DOHH2 (cell line): ENCODE results near the gene HSD17B14.
A peak's percentile ranks its signal among the peaks of the same experiment; 100 is the strongest.
"Not testable (repeated sequence)": the region's sequence is repeated elsewhere in the genome, so short reads cannot be mapped to it uniquely, and the experiment has no call there.

Experiments used
- H3F3A ChIP-seq: fragments of 200-600 bp; sonication (generic), shearing (Covaris generic); 2 replicates; pipeline ENCODE4 v1.6.0; 2016; ENCODE audit warnings: antibody characterized with exemption, mild to moderate bottlenecking; ENCODE audit not compliant: control insufficient read depth, insufficient read depth
- H3K27ac ChIP-seq: fragments of 200-600 bp; sonication (generic); 2 replicates; pipeline ENCODE4 v1.5.1; 2014; ENCODE audit warnings: low read depth, mild to moderate bottlenecking, low read length, moderate library complexity
- H3K27me3 ChIP-seq: fragments of 200-600 bp; sonication (generic); 2 replicates; pipeline ENCODE4 v1.6.1; 2014; ENCODE audit warnings: mild to moderate bottlenecking, low read length, mixed read lengths; ENCODE audit not compliant: control insufficient read depth
- H3K36me3 ChIP-seq: fragments of 200-600 bp; sonication (generic); 2 replicates; pipeline ENCODE4 v1.6.1; 2014; ENCODE audit warnings: mild to moderate bottlenecking, low read length, moderate library complexity, mixed read lengths; ENCODE audit not compliant: control insufficient read depth
- H3K4me1 ChIP-seq: fragments of 200-600 bp; sonication (generic); 2 replicates; pipeline ENCODE4 v1.6.1; 2014; ENCODE audit warnings: mild to moderate bottlenecking, low read length, mixed read lengths; ENCODE audit not compliant: control insufficient read depth
- H3K4me2 ChIP-seq: fragments of 200-600 bp; sonication (generic); 2 replicates; pipeline ENCODE4 v1.6.0; 2014; ENCODE audit warnings: mild to moderate bottlenecking, low read length, moderate library complexity
- H3K4me3 ChIP-seq: fragments of 200-600 bp; sonication (generic); 2 replicates; pipeline ENCODE4 v1.5.1; 2014; ENCODE audit warnings: mild to moderate bottlenecking, low read length, mixed read lengths
- H3K79me2 ChIP-seq: fragments of 200-600 bp; sonication (generic); 2 replicates; pipeline ENCODE4 v1.6.1; 2014; ENCODE audit warnings: mild to moderate bottlenecking, low read length, mixed read lengths; ENCODE audit not compliant: control insufficient read depth
- H3K9me2 ChIP-seq: fragments of 200-600 bp; sonication (generic); replicated peaks from 2 replicates; pipeline ENCODE4 v1.6.1; 2014; ENCODE audit warnings: mild to moderate bottlenecking, low read length, mixed read lengths; ENCODE audit not compliant: control insufficient read depth
- H3K9me3 ChIP-seq: fragments of 200-600 bp; sonication (generic); 2 replicates; pipeline ENCODE4 v1.6.1; 2014; ENCODE audit warnings: antibody characterized with exemption, low read length, mixed read lengths; ENCODE audit not compliant: control insufficient read depth, insufficient read depth
- H4K20me1 ChIP-seq: fragments of 200-600 bp; sonication (generic); 2 replicates; pipeline ENCODE4 v1.6.0; 2014; ENCODE audit warnings: low read depth, mild to moderate bottlenecking, antibody characterized with exemption, low read length, moderate library complexity; ENCODE audit not compliant: control insufficient read depth, insufficient read depth
- CTCF ChIP-seq: fragments of 200-600 bp; sonication (generic); IDR thresholded peaks from one replicate; pipeline ENCODE4 v1.5.1; 2014; ENCODE audit warnings: antibody characterized with exemption, mild to moderate bottlenecking, low read depth, low read length; ENCODE audit not compliant: poor library complexity, severe bottlenecking
- EZH2phosphoT487 ChIP-seq: fragments of 200-600 bp; sonication (generic); IDR thresholded peaks from 2 replicates; pipeline ENCODE4 v1.6.1; 2017; ENCODE audit warnings: borderline replicate concordance, mild to moderate bottlenecking, antibody characterized with exemption, low read length, moderate library complexity, mixed read lengths

The HSD17B14 gene

DNA sequence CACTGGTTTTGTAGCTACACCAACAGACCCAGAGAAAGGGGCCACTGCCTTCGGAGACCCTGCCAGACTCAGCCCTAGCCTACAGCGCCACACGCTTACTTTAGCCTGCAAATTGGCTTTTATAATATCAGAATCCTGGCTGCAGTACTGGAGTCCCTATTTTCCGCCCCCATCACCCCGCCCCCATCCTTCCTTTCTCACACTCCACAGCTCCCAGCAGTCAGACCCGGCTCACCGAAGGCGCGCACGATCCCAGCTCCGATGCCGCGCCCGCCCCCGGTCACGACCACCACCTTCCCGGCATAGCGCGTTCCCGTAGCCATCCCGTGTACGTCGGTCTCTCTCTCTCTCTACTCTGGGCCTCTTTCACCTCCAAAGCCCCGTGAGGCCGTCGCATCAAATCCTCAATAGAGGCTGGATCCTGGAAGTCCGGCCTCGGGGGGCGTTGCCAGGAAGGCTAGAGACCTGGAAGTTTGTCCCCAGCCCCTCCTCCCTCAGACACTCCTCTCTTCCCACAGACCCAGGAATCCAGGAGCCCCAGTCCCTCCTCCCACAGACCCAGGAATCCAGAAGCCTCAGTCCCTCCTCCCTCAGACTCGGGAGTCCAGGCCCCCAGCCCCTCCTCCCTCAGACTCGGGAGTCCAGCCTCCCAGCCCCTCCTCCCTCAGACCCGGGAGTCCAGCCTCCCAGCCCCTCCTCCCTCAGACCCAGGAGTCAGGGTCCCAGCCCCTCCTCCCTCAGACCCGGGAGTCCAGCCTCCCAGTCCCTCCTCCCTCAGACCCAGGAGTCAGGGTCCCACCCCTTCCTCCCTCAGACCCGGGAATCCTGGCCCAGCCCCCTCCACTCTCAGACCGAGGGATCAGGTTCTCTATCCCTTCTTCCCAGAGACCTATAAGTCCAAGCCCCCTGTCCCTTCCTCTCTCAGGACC lies at the start of gene HSD17B14:
HSD17B14 (minus strand) TSS at position 403 of the 929 bp plus-strand sequence; CDS start at position 323, 80 bp downstream.
- Histone ChIP-seq H3K9me3 (no peaks in the 10 kb centered on the region), H3K4me2 (peak within 1 kb of the TSS; percentile 99), H3K9me2 (no peaks in the 10 kb centered on the region), H3K27me3 (no peaks in the 10 kb centered on the region), H3K4me3 (peak within 1 kb of the TSS; percentile 89), H3F3A (peaks cover 10% of the 10 kb centered on the region), H3K4me1 (peaks cover 30% of the 10 kb centered on the region), H4K20me1 (no peaks in the 10 kb centered on the region), H3K36me3 (no peaks in the 10 kb centered on the region), H3K79me2 (no peaks in the 10 kb centered on the region), H3K27ac (peak within 1 kb of the TSS; percentile 52)
- no peak for TF ChIP-seq EZH2phosphoT487
- no peak for TF ChIP-seq CTCF

GRCh38 chr19:48883726-48884125 lies 47.4 kb upstream of the HSD17B14 start:
- H3K27ac ChIP-seq = no peak overlapping the region
- H3F3A ChIP-seq = peaks cover 20% of the 10 kb centered on the region
- peaks cover 63% of the 10 kb centered on the region for H3K4me1 ChIP-seq
- H3K36me3 ChIP-seq = peaks cover 6% of the 10 kb centered on the region
- H4K20me1 ChIP-seq = no peaks in the 10 kb centered on the region
- H3K4me3 ChIP-seq = no peak overlapping the region
- peaks cover 4% of the 10 kb centered on the region for H3K79me2 ChIP-seq
- TF ChIP-seq CTCF (no peak), EZH2phosphoT487 (no peak)
- peaks cover 6% of the 10 kb centered on the region for H3K9me3 ChIP-seq
- no peaks in the 10 kb centered on the region for H3K9me2 ChIP-seq
- no peaks in the 10 kb centered on the region for H3K27me3 ChIP-seq
- peak overlapping the region; percentile 18; the same call in 1 of the 2 replicates for H3K4me2 ChIP-seq

DNA sequence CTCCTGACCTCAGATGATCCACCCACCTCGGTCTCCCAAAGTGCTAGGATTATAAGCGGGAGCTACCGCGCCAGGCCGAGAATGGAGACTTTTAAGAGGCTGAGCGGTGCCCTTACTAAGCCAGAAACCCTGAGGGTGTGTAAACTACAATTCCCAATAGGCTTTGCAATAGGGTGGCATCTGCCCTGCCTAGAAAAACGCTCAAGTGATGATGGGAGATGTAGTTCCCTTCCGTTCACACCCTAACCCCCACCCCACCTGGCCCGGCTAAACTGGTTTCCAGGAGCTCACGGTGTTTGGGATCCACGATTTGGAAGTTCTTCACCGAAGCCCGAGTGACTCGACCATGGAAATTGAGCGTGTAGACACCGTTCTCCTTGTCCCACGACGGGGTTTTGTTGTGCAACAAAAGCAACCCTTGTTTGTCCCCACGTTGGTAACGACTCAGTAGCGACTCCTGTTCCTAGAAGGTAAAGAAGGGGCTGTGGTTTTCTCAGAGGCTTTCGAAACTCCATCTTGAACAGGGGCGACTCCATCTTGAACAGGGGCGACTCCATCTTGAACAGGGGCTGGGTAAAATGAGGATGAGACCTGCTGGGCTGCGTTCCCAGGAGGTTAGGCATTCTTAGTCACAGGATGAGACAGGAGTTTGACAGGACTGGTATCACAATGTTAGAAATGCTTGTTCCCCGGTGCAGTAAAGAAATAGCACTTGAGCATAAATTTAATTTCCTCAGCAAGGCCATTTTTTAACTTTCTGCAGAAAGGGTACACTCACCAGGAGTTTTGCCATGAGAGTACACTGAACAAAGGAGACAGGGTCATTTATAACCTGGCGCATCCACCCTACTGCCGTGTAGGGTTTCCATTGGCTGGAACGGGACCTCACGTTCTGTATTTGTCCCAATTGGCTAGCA lies 45.7 kb upstream of the HSD17B14 start:
- TF ChIP-seq EZH2phosphoT487 = no peak
- TF ChIP-seq CTCF = no peak
- Histone ChIP-seq H3K79me2 (peaks cover 14% of the 10 kb centered on the region), H3K4me2 (peak overlapping the region; percentile 37; the same call in 1 of the 2 replicates), H3F3A (peaks cover 33% of the 10 kb centered on the region), H3K27ac (peak overlapping the region; percentile 96), H3K27me3 (no peaks in the 10 kb centered on the region), H3K9me3 (peaks cover 6% of the 10 kb centered on the region), H4K20me1 (no peaks in the 10 kb centered on the region), H3K9me2 (no peaks in the 10 kb centered on the region), H3K36me3 (peaks cover 22% of the 10 kb centered on the region), H3K4me1 (peaks cover 79% of the 10 kb centered on the region), H3K4me3 (no peak overlapping the region)

- Histone ChIP-seq H3K4me1 (peaks cover 72% of the 10 kb centered on the region), H3K79me2 (peaks cover 17% of the 10 kb centered on the region), H3K36me3 (peaks cover 40% of the 10 kb centered on the region), H3F3A (peaks cover 48% of the 10 kb centered on the region), H3K27ac (peak overlapping the region; percentile 96)
- not testable (repeated sequence) for H3K9me3 ChIP-seq, H3K27me3 ChIP-seq, H3K4me2 ChIP-seq, H3K4me3 ChIP-seq, H4K20me1 ChIP-seq, H3K9me2 ChIP-seq
Observed at GRCh38 chr19:48879696-48880095, 43.4 kb upstream of the HSD17B14 start.
